ENCODE results near the gene GAPT. TPM values are rescaled to one million over a fixed set of nuclear protein-coding genes. Genes with fewer than 3 reads are reported as not detected.

Gene GAPT
- total RNA-seq, 4 donors from 2014 or later, result 0.80 to 3.3 (median 1.2) TPM; not detected in 1

DNA sequence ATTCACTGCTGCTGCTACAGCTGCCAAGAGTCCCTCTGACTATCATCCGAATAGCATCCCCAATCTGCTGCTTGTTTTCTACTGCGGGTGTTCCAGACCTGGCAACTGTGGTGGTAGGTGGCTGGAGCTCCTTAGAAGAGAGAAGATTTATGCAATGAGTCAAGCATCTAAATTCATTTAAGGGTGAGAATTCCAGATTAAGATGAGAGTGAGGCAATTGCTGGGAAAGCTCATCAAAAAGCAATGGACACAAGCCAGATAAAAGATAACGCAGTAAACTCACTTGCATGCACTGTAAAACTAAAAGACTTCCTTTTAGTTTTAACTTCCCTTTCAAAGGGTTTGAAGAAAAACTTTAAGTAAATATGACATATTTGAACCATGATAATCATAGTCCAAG, 35.2 kb upstream of the GAPT start:
- Histone ChIP-seq H3K4me1 (peaks cover 9 to 16% (median 10%) of the 10 kb centered on the region in 4 donors), H3K4me3 (peak overlapping the region; percentile 69 to 84 (median 72)), H3K27me3 (peaks cover 0 to 5% (median 0%) of the 10 kb centered on the region in 4 donors), H3K9me3 (no peaks in the 10 kb centered on the region), H3K36me3 (peaks cover 0 to 57% (median 15%) of the 10 kb centered on the region in 4 donors), H3K27ac (replicated peaks in 1 of 4) (no peak overlapping the region)
- intact Hi-C loops (cut with DNase I), result loop anchor here (5.0 to 10.0 kb wide), 2 partner anchors 569 to 961 kb away; no protein-coding TSS in a partner anchor
- 64% methylated on average over 3 of the region's 3 CpGs for WGBS
- DNase-seq (ENCODE audit: extremely low spot score), result no peak
- TF ChIP-seq POLR2AphosphoS5 (IDR thresholded peaks at IDR 0.05) (no peak), EP300 (IDR thresholded peaks at IDR 0.05) (no peak), POLR2A (IDR thresholded peaks at IDR 0.05; ENCODE audit: low read depth) (no peak), CTCF (IDR thresholded peaks at IDR 0.05) (no peak)

GRCh38 chr5:58456486-58456885, 34.7 kb upstream of the GAPT start:
- intact Hi-C loops (cut with DNase I), result loop anchor here (5.0 to 10.0 kb wide), 2 partner anchors 569 to 962 kb away; no protein-coding TSS in a partner anchor
- H3K36me3 ChIP-seq, result peaks cover 0 to 57% (median 15%) of the 10 kb centered on the region in 4 donors
- H3K4me3 ChIP-seq, result peak overlapping the region; percentile 69 to 84 (median 72)
- no peak for DNase-seq (ENCODE audit: extremely low spot score)
- H3K27me3 ChIP-seq, result peaks cover 0 to 5% (median 0%) of the 10 kb centered on the region in 4 donors
- no peak overlapping the region for H3K27ac ChIP-seq (replicated peaks in 1 of 4)
- WGBS, result 91% methylated on average over 1 of the region's 1 CpG
- no peaks in the 10 kb centered on the region for H3K9me3 ChIP-seq
- TF ChIP-seq POLR2A (IDR thresholded peaks at IDR 0.05; ENCODE audit: low read depth) (no peak), CTCF (IDR thresholded peaks at IDR 0.05) (no peak), EP300 (IDR thresholded peaks at IDR 0.05) (no peak)
- peaks cover 9 to 16% (median 11%) of the 10 kb centered on the region in 4 donors for H3K4me1 ChIP-seq

DNA sequence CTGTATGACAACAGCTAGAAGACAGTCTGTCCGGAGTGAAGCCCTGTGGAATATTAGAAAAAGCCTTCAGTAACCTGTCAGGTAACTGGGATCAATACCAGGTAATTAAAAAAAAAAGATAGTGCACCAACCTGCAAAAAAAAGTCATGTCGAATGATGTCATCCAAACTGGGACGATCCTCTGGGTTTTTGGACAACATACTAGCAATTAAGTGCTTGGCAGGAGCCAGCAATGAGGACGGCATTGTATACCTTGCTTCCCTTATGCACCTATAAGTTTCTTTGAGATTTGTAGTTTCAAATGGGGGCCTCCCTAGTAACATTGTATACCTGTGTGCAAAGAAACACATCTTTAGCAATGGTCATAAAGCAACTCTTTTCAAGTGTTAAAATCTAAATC, 34.2 kb upstream of the GAPT start:
- 72% methylated on average over 4 of the region's 4 CpGs for WGBS
- DNase-seq (ENCODE audit: extremely low spot score), result no peak
- intact Hi-C loops (cut with DNase I), result loop anchor here (5.0 to 10.0 kb wide), 2 partner anchors 570 to 962 kb away; no protein-coding TSS in a partner anchor
- Histone ChIP-seq H3K4me1 (peaks cover 9 to 16% (median 11%) of the 10 kb centered on the region in 4 donors), H3K27me3 (peaks cover 0 to 5% (median 0%) of the 10 kb centered on the region in 4 donors), H3K9me3 (no peaks in the 10 kb centered on the region), H3K27ac (replicated peaks in 1 of 4) (no peak overlapping the region), H3K4me3 (peak overlapping the region; percentile 69 to 84 (median 72)), H3K36me3 (peaks cover 0 to 57% (median 15%) of the 10 kb centered on the region in 4 donors)
- TF ChIP-seq EP300 (IDR thresholded peaks at IDR 0.05), result no peak
- TF ChIP-seq POLR2AphosphoS5 (IDR thresholded peaks at IDR 0.05), result no peak
- no peak for TF ChIP-seq CTCF (IDR thresholded peaks at IDR 0.05)
- TF ChIP-seq POLR2A (IDR thresholded peaks at IDR 0.05; ENCODE audit: low read depth), result no peak

GRCh38 chr5:58458141-58458742, 33.0 kb upstream of the GAPT start:
- TF ChIP-seq POLR2A (IDR thresholded peaks at IDR 0.05; ENCODE audit: low read depth) (no peak), EP300 (IDR thresholded peaks at IDR 0.05) (no peak), CTCF (IDR thresholded peaks at IDR 0.05) (no peak), POLR2AphosphoS5 (IDR thresholded peaks at IDR 0.05) (no peak)
- Histone ChIP-seq H3K9me3 (no peaks in the 10 kb centered on the region), H3K27me3 (peaks cover 0 to 5% (median 0%) of the 10 kb centered on the region in 4 donors), H3K27ac (replicated peaks in 1 of 4) (peak overlapping the region in 2 of 4 donors; percentile 93 to 94), H3K4me1 (peaks cover 9 to 16% (median 11%) of the 10 kb centered on the region in 4 donors), H3K36me3 (peaks cover 0 to 51% (median 15%) of the 10 kb centered on the region in 4 donors), H3K4me3 (peak overlapping the region; percentile 69 to 84 (median 72))
- WGBS, result 53% methylated on average over 7 of the region's 7 CpGs
- DNase-seq (ENCODE audit: extremely low spot score), result no peak
- intact Hi-C loops (cut with DNase I), result loop anchor here (5.0 to 10.0 kb wide), 2 partner anchors 571 to 963 kb away; no protein-coding TSS in a partner anchor
